Stimulated activated CD8-positive, alpha-beta memory T cell treated with anti-CD3 and anti-CD28 coated beads, Interleukin-15, amount 100 ng/mL, for 1 hour (primary cell): ENCODE data around the gene COBL.
"Not testable (repeated sequence)": the region's sequence is repeated elsewhere in the genome, so short reads cannot be mapped to it uniquely, and the experiment has no call there.

ENCODE experiments used
- DNase-seq: peaks from one replicate; pipeline ENCODE4 v3.0.0-alpha.2; 2020; ENCODE audit warnings: low read depth

COBL gene

DNA sequence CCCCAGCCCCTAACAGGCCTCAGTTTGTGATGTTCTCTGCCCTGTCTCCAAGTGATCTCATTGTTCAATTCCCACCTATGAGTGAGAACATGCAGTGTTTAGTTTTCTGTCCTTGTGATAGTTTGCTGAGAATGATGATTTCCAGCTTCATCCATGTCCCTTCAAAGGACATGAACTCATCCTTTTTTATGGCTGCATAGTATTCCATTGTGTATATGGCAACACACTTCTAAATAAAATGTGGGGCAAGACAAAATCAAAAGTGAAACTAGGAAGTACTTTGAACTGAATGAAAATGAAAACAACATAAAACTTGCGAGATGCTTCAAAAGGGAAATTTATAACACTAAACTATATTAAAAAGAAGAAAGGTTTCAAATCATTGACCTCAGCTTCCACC, 326.4 kb downstream of the COBL start:
- DNase-seq: not testable (repeated sequence)

DNA sequence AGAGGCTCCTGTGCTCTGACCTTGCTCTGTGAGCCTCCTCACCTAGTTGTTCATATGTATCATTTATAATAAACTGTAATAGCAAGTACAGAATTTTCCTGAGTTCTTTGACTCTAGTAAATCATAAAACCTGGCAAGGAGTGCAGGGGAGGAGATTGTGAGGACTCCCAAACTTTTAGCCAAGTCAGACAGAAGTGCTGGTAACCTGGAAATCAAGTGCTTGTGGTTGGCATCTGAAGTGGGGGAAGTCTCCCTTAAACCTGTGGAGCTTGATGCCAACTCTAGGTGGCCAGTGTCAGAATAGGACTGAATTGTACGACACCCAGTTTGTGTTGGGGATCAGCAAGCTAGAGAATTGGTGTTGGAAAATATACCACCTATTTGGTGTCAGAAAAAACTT, 327.6 kb downstream of the COBL start:
- DNase-seq: no peak

DNA sequence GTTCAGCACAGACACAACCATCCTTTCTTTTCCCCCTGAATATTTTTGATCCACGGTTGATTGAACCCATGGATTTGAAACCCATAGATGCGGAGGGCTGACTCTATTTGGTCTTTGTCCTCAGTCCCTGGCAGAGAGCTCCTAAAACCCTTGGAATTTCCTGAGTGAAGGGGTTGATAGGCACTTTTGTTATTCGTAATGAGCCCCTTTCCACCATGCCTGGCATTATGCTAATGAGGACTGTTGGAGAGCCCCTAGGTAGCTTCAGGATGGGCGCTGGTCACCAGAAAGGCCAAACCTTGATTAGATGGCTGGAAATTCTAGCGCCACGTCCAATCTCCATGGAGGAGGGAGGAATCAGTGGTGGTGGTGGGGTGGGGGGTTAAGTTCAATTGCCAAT, 328.1 kb downstream of the COBL start:
- no peak for DNase-seq

DNA sequence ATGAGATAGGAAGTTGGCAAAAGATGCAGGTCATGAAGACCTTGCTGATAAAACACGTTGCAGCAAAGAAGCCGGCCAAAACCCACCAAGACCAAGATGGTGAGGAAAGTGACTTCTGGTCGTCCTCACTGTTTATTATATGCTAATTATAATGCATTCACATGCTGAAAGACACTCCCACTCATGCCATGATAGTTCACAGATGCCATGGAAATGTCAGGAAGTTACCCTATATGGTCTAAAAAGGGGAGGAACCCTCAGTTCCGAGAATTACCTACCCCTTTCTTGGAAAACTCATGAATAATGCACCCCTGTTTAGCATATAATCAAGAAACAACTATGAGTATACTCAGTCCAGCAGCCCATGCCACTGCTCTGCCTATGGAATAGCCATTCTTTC, 331.5 kb downstream of the COBL start:
- DNase-seq: no peak

DNA sequence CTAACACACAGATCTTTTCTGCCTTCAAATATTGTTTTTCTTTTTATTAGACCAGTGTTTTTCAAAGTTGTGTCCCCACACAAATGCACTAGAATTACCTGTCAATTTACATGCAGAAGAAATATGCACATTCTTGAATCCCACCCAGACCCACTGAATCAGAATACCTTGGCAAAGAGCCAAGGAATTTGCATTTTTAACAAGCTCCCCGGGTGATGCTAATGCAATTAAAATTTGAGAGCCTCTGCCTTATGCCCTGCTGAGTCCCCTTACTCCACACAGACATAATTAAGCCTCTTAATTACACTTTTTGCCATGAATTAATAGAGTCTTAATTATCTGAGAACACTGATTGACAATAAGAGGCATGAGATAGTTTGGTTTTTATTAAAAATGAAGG, 332.8 kb downstream of the COBL start:
- no peak for DNase-seq

GRCh38 chr7:50982626-50983025, 334.0 kb downstream of the COBL start:
- no peak for DNase-seq

GRCh38 chr7:50981743-50982142, 334.9 kb downstream of the COBL start:
- DNase-seq: no peak

DNA sequence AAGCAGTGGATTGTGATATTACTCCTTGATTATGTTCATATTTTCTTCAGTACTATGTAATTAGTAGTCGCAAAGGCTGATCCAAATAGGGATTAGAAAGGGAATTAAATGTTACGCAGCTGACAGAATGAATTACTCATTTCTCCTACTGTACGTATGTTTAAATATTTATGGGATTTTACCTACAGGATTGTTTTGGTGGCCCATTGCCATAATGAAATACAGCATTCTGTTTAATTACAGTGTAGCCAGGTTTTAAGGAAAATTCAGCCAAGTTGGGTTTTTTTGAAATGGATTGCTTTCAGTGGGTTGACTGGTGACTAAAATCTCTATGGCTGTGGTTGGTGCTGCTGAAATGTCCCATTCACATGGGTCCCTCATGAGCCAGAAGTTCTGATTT, 336.2 kb downstream of the COBL start:
- DNase-seq: no peak

DNA sequence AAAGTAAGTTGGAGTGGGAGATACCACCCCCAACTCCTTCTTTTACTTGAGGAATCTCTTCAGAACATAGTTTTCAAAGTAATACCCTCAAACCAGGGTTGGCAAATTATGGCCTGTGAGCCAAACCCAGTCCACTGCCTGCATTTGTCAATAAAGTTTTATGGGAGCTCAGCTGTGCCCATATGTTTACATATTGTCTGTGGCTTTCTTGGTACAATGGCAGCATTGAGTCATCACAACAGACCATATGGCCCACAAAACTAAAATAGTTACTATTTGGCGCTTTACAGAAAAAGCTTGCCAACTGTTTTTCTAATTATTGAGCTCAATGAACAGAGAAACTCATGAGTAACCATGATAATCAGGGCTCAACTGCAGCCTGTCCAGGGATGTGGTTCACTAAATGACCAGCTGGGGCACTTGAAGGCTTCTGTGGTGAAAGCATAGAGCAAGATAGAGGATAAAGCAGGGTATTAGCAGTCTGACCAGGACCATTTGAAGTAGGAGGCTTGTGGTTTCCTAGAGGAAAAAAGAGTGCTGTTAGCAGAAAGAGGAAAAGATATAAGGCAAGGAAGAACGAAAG, 337.9 kb downstream of the COBL start:
- DNase-seq: no peak

- no peak for DNase-seq
Observed at GRCh38 chr7:50977421-50977820, 339.2 kb downstream of the COBL start.

GRCh38 chr7:50976064-50976463, 340.5 kb downstream of the COBL start:
- no peak for DNase-seq

DNA sequence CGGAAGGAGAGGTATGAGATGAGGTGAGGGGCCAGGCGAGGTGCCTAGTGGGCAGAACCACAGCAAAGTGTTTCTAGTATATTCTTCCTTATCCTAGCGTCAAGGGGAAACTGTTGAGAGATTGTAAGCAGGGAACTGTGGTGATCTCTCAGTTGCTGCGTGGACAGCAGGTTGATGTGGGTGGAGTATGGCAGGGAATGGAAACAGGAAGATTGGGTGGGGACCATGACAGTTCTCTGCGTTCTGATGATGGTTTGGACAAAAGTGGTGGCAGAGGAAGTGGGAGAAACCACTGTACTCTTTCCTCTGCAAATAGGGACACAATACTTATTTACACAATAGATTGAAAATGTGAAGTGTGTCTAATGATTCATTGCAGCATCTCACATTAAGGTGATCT, 342.4 kb downstream of the COBL start:
- DNase-seq: no peak

- no peak for DNase-seq
Observed at GRCh38 chr7:50973814-50974213, 342.8 kb downstream of the COBL start.

DNA sequence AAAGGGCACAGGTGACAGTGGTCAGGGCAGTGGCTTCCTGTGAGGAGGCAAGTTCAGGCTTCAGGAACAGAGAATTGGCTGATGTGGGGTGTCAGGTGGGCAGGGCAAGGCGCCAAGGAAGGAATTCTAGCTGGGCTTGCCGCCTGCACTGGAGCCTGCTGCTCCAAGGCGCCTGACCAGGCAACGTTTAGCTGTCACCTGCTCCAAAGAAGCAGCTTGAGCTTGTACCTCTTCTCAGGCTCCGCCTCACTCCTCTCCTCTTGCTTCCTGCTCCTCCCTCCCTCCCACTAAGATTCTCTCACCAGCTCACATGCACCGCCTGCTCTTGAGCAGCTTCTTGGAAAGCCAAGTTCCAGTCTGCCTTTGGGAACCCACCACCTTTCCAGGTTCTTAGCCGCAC, 346.5 kb downstream of the COBL start:
- DNase-seq: no peak
